SK-N-SH (cell line): ENCODE data around the gene RPN1. TPM values are rescaled to one million over a fixed set of nuclear protein-coding genes. Genes with fewer than 3 reads are reported as not detected.

Experiments used
- CTCF ChIA-PET: fragments of 300-600, 350-600 bp; formaldehyde crosslinking; extraction: SDS; loops from one replicate; lab custom pipeline; 2021; lab: Yijun Ruan, JAX
- POLR2A ChIA-PET: fragments of 350-600 bp; sonication (Branson Sonifier 250); formaldehyde crosslinking; extraction: SDS; loops from one replicate; lab custom pipeline; 2020; ENCODE audit warnings: antibody characterized with exemption, inconsistent platforms; lab: Yijun Ruan, JAX
- DNase-seq: peaks from one replicate; pipeline ENCODE4 v3.0.0; 2012
- H2AFZ ChIP-seq: fragments of 200-600 bp; sonication (generic); 2 replicates; pipeline ENCODE4 v1.8.1; 2016; ENCODE audit warnings: antibody characterized with exemption, mild to moderate bottlenecking, low read depth
- H3F3A ChIP-seq: fragments of 200-600 bp; sonication (generic); replicated peaks from 2 replicates; pipeline ENCODE3; 2016; ENCODE audit warnings: antibody characterized with exemption, mild to moderate bottlenecking; ENCODE audit not compliant: insufficient read depth
- H3K27ac ChIP-seq, 2 experiments: fragments of 200-500 bp in 1 of 2; fragments of 200-600 bp in 1 of 2; sonication (Bioruptor generic) in 1 of 2; sonication (generic), shearing (Covaris generic) in 1 of 2; 2 replicates each; pipeline versions ENCODE4 v1.5.1 to v1.6.1; 2014 to 2016; ENCODE audit warnings: low read depth in 2 of 2, inconsistent platforms in 1 of 2, low read length in 1 of 2, mild to moderate bottlenecking in 1 of 2, mixed read lengths in 1 of 2
- H3K27me3 ChIP-seq: fragments of 200-600 bp; sonication (generic), shearing (Covaris generic); 2 replicates; pipeline ENCODE4 v1.6.1; 2016; ENCODE audit warnings: mixed run types; ENCODE audit not compliant: insufficient read depth
- H3K36me3 ChIP-seq, 2 experiments: fragments of 200-500 bp in 1 of 2; fragments of 200-600 bp in 1 of 2; sonication (Bioruptor generic) in 1 of 2; sonication (generic) in 1 of 2; replicated peaks in 1 of 2; 2 replicates each; pipeline versions ENCODE3 to v1.5.1; 2014 to 2016; ENCODE audit warnings: low read length in 1 of 2, mild to moderate bottlenecking in 1 of 2; ENCODE audit not compliant: insufficient read depth in 2 of 2, control insufficient read depth in 1 of 2
- H3K4me1 ChIP-seq, 2 experiments: fragments of 200-500 bp in 1 of 2; fragments of 200-600 bp in 1 of 2; sonication (Bioruptor generic) in 1 of 2; sonication (generic), shearing (Covaris generic) in 1 of 2; 2 replicates each; pipeline versions ENCODE4 v1.5.1 to v1.6.1; 2014 to 2016; ENCODE audit warnings: low read depth in 1 of 2, low read length in 1 of 2, mixed run types in 1 of 2; ENCODE audit not compliant: insufficient read depth in 2 of 2, control insufficient read depth in 1 of 2
- H3K4me2 ChIP-seq: fragments of 200-600 bp; sonication (generic), shearing (Covaris generic); 2 replicates; pipeline ENCODE4 v1.6.1; 2017; ENCODE audit warnings: mixed run types
- H3K4me3 ChIP-seq, 2 experiments: fragments of 200-500 bp in 1 of 2; fragments of 200-600 bp in 1 of 2; sonication (Bioruptor generic) in 1 of 2; sonication (generic), shearing (Covaris generic) in 1 of 2; 2 replicates each; pipeline versions ENCODE4 v1.5.1 to v1.8.1; 2014 to 2016; ENCODE audit warnings: low read depth in 2 of 2, inconsistent platforms in 1 of 2, low read length in 1 of 2, mild to moderate bottlenecking in 1 of 2, mixed read lengths in 1 of 2, moderate library complexity in 1 of 2
- H3K79me2 ChIP-seq: fragments of 200-600 bp; sonication (generic); 2 replicates; pipeline ENCODE4 v1.8.1; 2017; ENCODE audit warnings: mild to moderate bottlenecking; ENCODE audit not compliant: insufficient read depth
- H3K9ac ChIP-seq: fragments of 200-600 bp; sonication (generic); 2 replicates; pipeline ENCODE4 v1.6.1; 2017; ENCODE audit warnings: mixed run types
- H3K9me2 ChIP-seq: fragments of 200-600 bp; sonication (generic); 2 replicates; pipeline ENCODE4 v1.6.1; 2017; ENCODE audit warnings: mixed run types
- H3K9me3 ChIP-seq: fragments of 200-600 bp; sonication (generic); 2 replicates; pipeline ENCODE4 v1.6.1; 2017; ENCODE audit warnings: mixed run types, mild to moderate bottlenecking, moderate library complexity
- H4K20me1 ChIP-seq: fragments of 200-600 bp; sonication (generic); 2 replicates; pipeline ENCODE4 v1.6.1; 2017; ENCODE audit warnings: mild to moderate bottlenecking, mixed run types; ENCODE audit not compliant: insufficient read depth
- CHD2 ChIP-seq: fragments of 150-350 bp; IDR thresholded peaks from 2 replicates; pipeline ENCODE4 v1.6.1; 2018; ENCODE audit warnings: low read length; ENCODE audit not compliant: partially characterized antibody
- CTCF ChIP-seq: fragments of 200-600 bp; sonication (generic); IDR thresholded peaks from 2 replicates; pipeline ENCODE4 v1.6.1; 2017; ENCODE audit warnings: antibody characterized with exemption, mild to moderate bottlenecking, moderate library complexity
- FOSL2 ChIP-seq: IDR thresholded peaks from 2 replicates; pipeline ENCODE4 v1.4.0; 2012; ENCODE audit warnings: low read depth, mild to moderate bottlenecking, moderate library complexity, borderline replicate concordance
- FOXJ3 ChIP-seq: sonication (generic); formaldehyde crosslinking; IDR thresholded peaks from 2 replicates; pipeline ENCODE4 v1.5.1; 2020; ENCODE audit warnings: mild to moderate bottlenecking, missing genetic modification reagents
- GATA2 ChIP-seq: sonication (generic); formaldehyde crosslinking; IDR thresholded peaks from 2 replicates; pipeline ENCODE4 v1.5.0; 2020; ENCODE audit warnings: mild to moderate bottlenecking, missing genetic modification reagents
- JUND ChIP-seq: IDR thresholded peaks from 2 replicates; pipeline ENCODE4 v1.4.0; 2012
- MXI1 ChIP-seq: IDR thresholded peaks from 2 replicates; pipeline ENCODE4 v1.6.1; 2012; ENCODE audit warnings: mild to moderate bottlenecking, low read depth, low read length, improper control_type of control experiment
- NRF1 ChIP-seq: IDR thresholded peaks from 2 replicates; pipeline ENCODE4 v1.6.1; 2012; ENCODE audit warnings: low read depth, mild to moderate bottlenecking, low read length
- RAD21 ChIP-seq: IDR thresholded peaks from 2 replicates; pipeline ENCODE4 v1.6.1; 2012; ENCODE audit warnings: mild to moderate bottlenecking, low read length
- REST ChIP-seq: IDR thresholded peaks from 2 replicates; pipeline ENCODE4 v1.6.1; 2012; ENCODE audit warnings: mild to moderate bottlenecking, low read depth, low read length, moderate library complexity
- RXRA ChIP-seq: IDR thresholded peaks from 2 replicates; pipeline ENCODE4 v1.4.0; 2012; ENCODE audit warnings: low read depth, mild to moderate bottlenecking, borderline replicate concordance
- SIN3A ChIP-seq: IDR thresholded peaks from 2 replicates; pipeline ENCODE4 v1.6.1; 2012; ENCODE audit warnings: low read depth, mild to moderate bottlenecking, low read length, moderate library complexity, borderline replicate concordance
- SMC3 ChIP-seq: IDR thresholded peaks from 2 replicates; pipeline ENCODE4 v1.6.1; 2012; ENCODE audit warnings: low read depth, low read length, improper control_type of control experiment
- TAF1 ChIP-seq: IDR thresholded peaks from 2 replicates; pipeline ENCODE4 v1.6.1; 2012; ENCODE audit warnings: low read depth, mild to moderate bottlenecking, low read length, moderate library complexity, borderline replicate concordance
- TCF12 ChIP-seq: IDR thresholded peaks from 2 replicates; pipeline ENCODE4 v1.4.0; 2012
- YY1 ChIP-seq: IDR thresholded peaks from 2 replicates; pipeline ENCODE4 v1.4.0; 2012; ENCODE audit warnings: low read depth, mild to moderate bottlenecking
- WGBS: methylation state at CpG from one replicate; pipeline ENCODE4 v1.1.6; 2017; ENCODE audit warnings: low lambda C conversion rate; 5-methylcytosine and 5-hydroxymethylcytosine counted together
- polyA plus RNA-seq, 3 experiments: library from polyadenylated mRNA; depleted of rRNA; stranded (reverse); fragments of >200 nt; gene quantifications; 2 replicates each; pipeline ENCODE4 v1.2.3, GENCODE V29; 2012
- TF ChIP-seq, protein P1 (sequence below): fragments of 150-350 bp; IDR thresholded peaks from 2 replicates; pipeline ENCODE4 v1.6.1; 2016; ENCODE audit warnings: mild to moderate bottlenecking, low read depth, low read length

Gene RPN1
- polyA plus RNA-seq, 1 of the 3 experiments (the other 2 are of a cell fraction) = 162 TPM

DNA sequence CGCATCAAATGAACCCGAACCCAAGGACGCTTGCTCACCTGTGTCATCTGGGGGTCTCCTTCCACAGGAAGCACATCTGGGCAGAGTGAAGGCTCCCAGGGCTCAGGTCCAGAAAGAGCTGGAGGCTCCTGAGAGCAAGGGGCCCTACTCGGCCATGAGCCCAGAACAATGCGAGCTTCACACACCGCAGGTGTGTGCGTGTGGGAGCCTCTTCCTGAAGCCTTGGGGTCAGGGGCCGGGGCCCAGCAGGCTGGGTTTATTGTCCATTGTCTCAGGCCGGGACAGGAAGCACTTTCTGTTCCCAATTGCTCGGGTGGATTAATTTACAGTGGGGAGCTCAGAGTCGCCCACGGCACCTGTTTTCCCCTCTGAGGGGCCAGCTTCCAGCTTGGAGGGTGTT, 74.8 kb downstream of the RPN1 start:
- H3K27ac ChIP-seq = no peak overlapping the region
- TF ChIP-seq, protein P1, sequence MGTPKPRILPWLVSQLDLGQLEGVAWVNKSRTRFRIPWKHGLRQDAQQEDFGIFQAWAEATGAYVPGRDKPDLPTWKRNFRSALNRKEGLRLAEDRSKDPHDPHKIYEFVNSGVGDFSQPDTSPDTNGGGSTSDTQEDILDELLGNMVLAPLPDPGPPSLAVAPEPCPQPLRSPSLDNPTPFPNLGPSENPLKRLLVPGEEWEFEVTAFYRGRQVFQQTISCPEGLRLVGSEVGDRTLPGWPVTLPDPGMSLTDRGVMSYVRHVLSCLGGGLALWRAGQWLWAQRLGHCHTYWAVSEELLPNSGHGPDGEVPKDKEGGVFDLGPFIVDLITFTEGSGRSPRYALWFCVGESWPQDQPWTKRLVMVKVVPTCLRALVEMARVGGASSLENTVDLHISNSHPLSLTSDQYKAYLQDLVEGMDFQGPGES = no peak
- TF ChIP-seq RAD21 (no peak), FOSL2 (no peak), RXRA (no peak), NRF1 (no peak), CTCF (no peak), MXI1 (no peak), GATA2 (CRISPR knock-in tag) (no peak), TCF12 (no peak), SMC3 (no peak), FOXJ3 (CRISPR knock-in tag) (no peak), SIN3A (no peak)
- TF ChIP-seq, all 33 proteins: peak for 0
- Histone ChIP-seq H2AFZ (no peak overlapping the region), H3K79me2 (no peaks in the 10 kb centered on the region), H3K27me3 (no peaks in the 10 kb centered on the region), H3K4me2 (no peak overlapping the region), H3F3A (no peaks in the 10 kb centered on the region), H3K4me3 (no peak overlapping the region), H3K36me3 (no peaks in the 10 kb centered on the region), H3K4me1 (peaks cover 0 to 10% of the 10 kb centered on the region in 2 experiments; a peak in 1 of 4 replicates), H3K9me2 (no peaks in the 10 kb centered on the region), H3K9me3 (no peaks in the 10 kb centered on the region), H3K9ac (no peak overlapping the region), H4K20me1 (no peaks in the 10 kb centered on the region)
- WGBS = 81% methylated on average over 3 of the region's 12 CpGs
- ChIA-PET POLR2A (no interaction called here), CTCF (interaction anchor here (1.1 to 2.0 kb wide), 3 partner anchors 9 to 78 kb away, joined by 3 to 5 read pairs (median 3); no protein-coding TSS in a partner anchor)
- DNase-seq = no peak

DNA sequence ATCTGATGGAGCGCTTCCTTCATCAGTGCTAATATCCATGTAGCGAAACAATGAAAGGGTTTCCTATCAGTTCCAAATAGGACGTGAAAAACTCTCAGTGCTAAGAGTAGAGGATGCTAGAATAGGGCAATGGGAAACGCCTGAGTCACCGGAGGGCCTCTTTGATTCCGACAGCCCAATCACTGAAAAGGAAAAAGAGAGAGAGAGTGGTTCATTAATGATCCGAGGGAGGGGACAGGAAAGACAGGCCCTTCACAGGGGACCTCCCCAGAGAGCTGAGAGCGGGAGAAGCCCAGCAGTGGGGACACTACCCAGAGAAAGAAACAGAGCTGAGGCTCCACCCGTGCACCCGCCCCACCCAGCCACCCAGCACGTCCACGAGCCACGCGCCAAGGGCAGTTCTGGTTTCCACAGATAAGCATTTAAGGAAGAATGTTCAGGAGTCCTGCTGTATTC, 76.9 kb downstream of the RPN1 start:
- TF ChIP-seq, protein P1 = no peak
- no peak for TF ChIP-seq GATA2 (CRISPR knock-in tag)
- no peak for TF ChIP-seq SMC3
- no peak for TF ChIP-seq CHD2
- no peak for TF ChIP-seq JUND
- TF ChIP-seq REST = no peak
- TF ChIP-seq YY1 = no peak
- TF ChIP-seq TAF1 = no peak
- no peak for TF ChIP-seq FOSL2
- no peaks in the 10 kb centered on the region for H3K27me3 ChIP-seq

More for the DNA sequence above, 76.9 kb downstream of the RPN1 start:
- DNase-seq = peak; percentile 56
- Histone ChIP-seq H3K4me3 (no peak overlapping the region), H2AFZ (no peak overlapping the region), H3K9me2 (no peaks in the 10 kb centered on the region), H3K27ac (no peak overlapping the region), H3K9me3 (no peaks in the 10 kb centered on the region), H3K36me3 (no peaks in the 10 kb centered on the region), H3K4me2 (no peak overlapping the region), H3K4me1 (peaks cover 0 to 10% of the 10 kb centered on the region in 2 experiments; a peak in 1 of 4 replicates), H3K79me2 (no peaks in the 10 kb centered on the region), H3K9ac (no peak overlapping the region), H3F3A (no peaks in the 10 kb centered on the region), H4K20me1 (no peaks in the 10 kb centered on the region)
- POLR2A ChIA-PET = no interaction called here
- CTCF ChIA-PET = interaction anchor here (1.0 to 3.0 kb wide), 5 partner anchors 8 to 348 kb away, joined by 3 to 16 read pairs (median 5); no protein-coding TSS in a partner anchor
- 75% methylated on average over 14 of the region's 14 CpGs for WGBS
